ENCODE data around the gene VSX1.

The VSX1 gene

GRCh38 chr20:25053255-25054031 is 28.5 kb downstream of the VSX1 start:
- DNase-seq (ENCODE audit: low spot score): no peak

- DNase-seq (ENCODE audit: low spot score): no peak
These were observed 29.4 kb downstream of the VSX1 start for GRCh38 chr20:25052255-25053194.

- no peak for DNase-seq (ENCODE audit: low spot score)
These were observed 30.4 kb downstream of the VSX1 start for GRCh38 chr20:25051386-25052155.

GRCh38 chr20:25050501-25051350 is 31.2 kb downstream of the VSX1 start:
- DNase-seq (ENCODE audit: low spot score): no peak

GRCh38 chr20:25050082-25050481 is 31.9 kb downstream of the VSX1 start:
- DNase-seq (ENCODE audit: low spot score): no peak

- DNase-seq (ENCODE audit: low spot score): no peak
These were observed 32.5 kb downstream of the VSX1 start for GRCh38 chr20:25049261-25050060.

GRCh38 chr20:25048519-25048952 is 33.4 kb downstream of the VSX1 start:
- DNase-seq (ENCODE audit: low spot score): no peak

GRCh38 chr20:25047766-25048165 is 34.2 kb downstream of the VSX1 start:
- no peak for DNase-seq (ENCODE audit: low spot score)

- no peak for DNase-seq (ENCODE audit: low spot score)
These were observed 34.9 kb downstream of the VSX1 start for GRCh38 chr20:25046736-25047666.

- no peak for DNase-seq (ENCODE audit: low spot score)
These were observed 35.7 kb downstream of the VSX1 start for GRCh38 chr20:25046181-25046641.

- no peak for DNase-seq (ENCODE audit: low spot score)
These were observed 36.6 kb downstream of the VSX1 start for GRCh38 chr20:25045343-25045712.

- DNase-seq (ENCODE audit: low spot score): no peak
These were observed 37.1 kb downstream of the VSX1 start for GRCh38 chr20:25044660-25045342.

GRCh38 chr20:25044261-25044560 is 37.7 kb downstream of the VSX1 start:
- no peak for DNase-seq (ENCODE audit: low spot score)

GRCh38 chr20:25043499-25044260 is 38.3 kb downstream of the VSX1 start:
- no peak for DNase-seq (ENCODE audit: low spot score)

GRCh38 chr20:25042531-25043498 is 39.1 kb downstream of the VSX1 start:
- DNase-seq (ENCODE audit: low spot score): no peak

- DNase-seq (ENCODE audit: low spot score): no peak
These were observed 40.0 kb downstream of the VSX1 start for GRCh38 chr20:25041813-25042530.
